ENCODE measurements around the gene DDX1. TPM values are rescaled to one million over a fixed set of nuclear protein-coding genes. Genes with fewer than 3 reads are reported as not detected.

DDX1 gene
- total and polyA plus RNA-seq, 2 donors from 2014 or later, result 84.0 to 90.0 TPM

DNA sequence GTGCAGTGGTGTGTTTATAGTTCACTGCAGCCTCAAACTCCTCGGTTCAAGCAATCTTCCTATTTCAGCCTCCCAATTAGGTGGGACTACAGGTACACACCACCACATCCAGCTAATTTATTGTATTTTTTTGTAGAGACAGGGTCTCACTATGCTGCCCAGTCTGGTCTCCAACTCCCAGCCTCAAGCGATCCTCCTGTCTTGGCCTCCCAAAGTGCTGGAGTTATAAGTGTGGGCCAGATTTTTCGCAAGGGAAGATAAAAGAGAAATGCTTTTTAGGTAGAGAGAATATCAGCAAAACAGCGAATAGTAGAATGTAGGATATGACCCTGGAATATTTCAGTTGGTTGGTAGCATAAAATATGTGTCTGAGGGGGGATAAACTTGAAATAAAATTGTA is 4.3 kb downstream of the DDX1 start:
- TF ChIP-seq, protein P1, sequence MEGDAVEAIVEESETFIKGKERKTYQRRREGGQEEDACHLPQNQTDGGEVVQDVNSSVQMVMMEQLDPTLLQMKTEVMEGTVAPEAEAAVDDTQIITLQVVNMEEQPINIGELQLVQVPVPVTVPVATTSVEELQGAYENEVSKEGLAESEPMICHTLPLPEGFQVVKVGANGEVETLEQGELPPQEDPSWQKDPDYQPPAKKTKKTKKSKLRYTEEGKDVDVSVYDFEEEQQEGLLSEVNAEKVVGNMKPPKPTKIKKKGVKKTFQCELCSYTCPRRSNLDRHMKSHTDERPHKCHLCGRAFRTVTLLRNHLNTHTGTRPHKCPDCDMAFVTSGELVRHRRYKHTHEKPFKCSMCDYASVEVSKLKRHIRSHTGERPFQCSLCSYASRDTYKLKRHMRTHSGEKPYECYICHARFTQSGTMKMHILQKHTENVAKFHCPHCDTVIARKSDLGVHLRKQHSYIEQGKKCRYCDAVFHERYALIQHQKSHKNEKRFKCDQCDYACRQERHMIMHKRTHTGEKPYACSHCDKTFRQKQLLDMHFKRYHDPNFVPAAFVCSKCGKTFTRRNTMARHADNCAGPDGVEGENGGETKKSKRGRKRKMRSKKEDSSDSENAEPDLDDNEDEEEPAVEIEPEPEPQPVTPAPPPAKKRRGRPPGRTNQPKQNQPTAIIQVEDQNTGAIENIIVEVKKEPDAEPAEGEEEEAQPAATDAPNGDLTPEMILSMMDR (IDR thresholded peaks at IDR 0.05; ENCODE audit: borderline replicate concordance, extremely low read depth, insufficient read depth), result no peak
- Histone ChIP-seq H3K27me3 (ENCODE audit: control insufficient read depth, insufficient read depth, low read length) (no peaks in the 10 kb centered on the region), H3K9ac (ENCODE audit: low read length in 3 of 3) (no peak overlapping the region), H3K9me3 (ENCODE audit: control insufficient read depth in 2 of 3, insufficient read depth in 1 of 3, low read length in 3 of 3) (no peaks in the 10 kb centered on the region), H3K4me1 (ENCODE audit: control insufficient read depth in 2 of 3, insufficient read depth in 2 of 3, low read depth in 1 of 3, low read length in 3 of 3) (peaks cover 0 to 10% (median 2%) of the 10 kb centered on the region in 3 donors), H3K27ac (ENCODE audit: low read depth in 2 of 2, low read length in 2 of 2) (no peak overlapping the region), H3K4me3 (ENCODE audit: low read length in 3 of 3) (no peak overlapping the region), H3K36me3 (ENCODE audit: control insufficient read depth in 2 of 3, insufficient read depth in 3 of 3, low read length in 3 of 3) (peaks cover 11 to 34% (median 23%) of the 10 kb centered on the region in 3 donors)
- no peak for DNase-seq
- intact Hi-C loops (cut with DNase I), result no loop called here
- no peak for FAIRE-seq

DNA sequence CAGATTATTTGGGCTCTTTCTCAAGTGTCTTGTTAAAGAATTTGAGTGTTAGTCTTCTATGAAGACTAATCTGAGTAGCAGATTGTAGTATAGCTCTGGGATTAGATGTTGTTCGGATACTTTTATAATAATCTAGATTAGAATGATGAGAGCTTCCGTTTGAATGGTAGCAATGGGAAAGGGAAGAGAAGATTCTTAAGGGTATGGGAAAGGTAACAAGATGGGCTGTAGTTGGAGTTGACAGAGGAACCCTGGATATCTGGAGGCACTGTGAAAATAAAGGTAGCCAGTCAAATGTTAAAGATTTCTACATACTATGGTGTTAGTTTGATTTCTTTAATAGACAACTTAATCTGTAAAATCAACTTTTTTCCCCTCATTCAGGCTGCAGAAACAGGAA is 4.7 kb downstream of the DDX1 start:
- intact Hi-C loops (cut with DNase I), result no loop called here
- no peak overlapping the region for H3K4me3 ChIP-seq (ENCODE audit: low read length in 3 of 3)
- H3K36me3 ChIP-seq (ENCODE audit: control insufficient read depth in 2 of 3, insufficient read depth in 3 of 3, low read length in 3 of 3), result peaks cover 13 to 38% (median 26%) of the 10 kb centered on the region in 3 donors
- no peak overlapping the region for H3K27ac ChIP-seq (ENCODE audit: low read depth in 2 of 2, low read length in 2 of 2)
- no peak for FAIRE-seq
- TF ChIP-seq, protein P1 (IDR thresholded peaks at IDR 0.05; ENCODE audit: borderline replicate concordance, extremely low read depth, insufficient read depth), result no peak
- H3K9ac ChIP-seq (ENCODE audit: low read length in 3 of 3), result no peak overlapping the region
- DNase-seq, result no peak
- H3K4me1 ChIP-seq (ENCODE audit: control insufficient read depth in 2 of 3, insufficient read depth in 2 of 3, low read depth in 1 of 3, low read length in 3 of 3), result peaks cover 0 to 10% (median 2%) of the 10 kb centered on the region in 3 donors
- H3K9me3 ChIP-seq (ENCODE audit: control insufficient read depth in 2 of 3, insufficient read depth in 1 of 3, low read length in 3 of 3), result no peaks in the 10 kb centered on the region
- H3K27me3 ChIP-seq (ENCODE audit: control insufficient read depth, insufficient read depth, low read length), result no peaks in the 10 kb centered on the region

DNA sequence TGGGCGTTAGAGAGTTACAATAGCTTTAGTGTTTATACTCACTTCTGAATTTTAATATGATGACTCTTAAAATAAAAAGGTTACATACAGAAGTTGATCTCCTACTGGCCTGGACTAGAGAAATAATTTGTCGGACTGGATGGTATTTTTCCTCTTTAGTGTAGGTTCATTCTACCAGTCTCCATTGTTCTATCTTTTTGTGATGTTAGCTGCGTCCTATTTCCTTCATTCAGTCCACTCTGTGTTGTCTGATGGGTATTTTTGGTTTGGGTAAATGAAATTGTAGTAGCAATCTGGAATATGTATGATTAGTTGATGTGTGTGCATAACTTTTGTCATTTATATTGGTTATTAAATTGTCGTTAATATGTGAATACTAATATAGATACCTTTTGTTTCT is 5.3 kb downstream of the DDX1 start:
- no peak overlapping the region for H3K4me3 ChIP-seq (ENCODE audit: low read length in 3 of 3)
- peaks cover 0 to 10% (median 2%) of the 10 kb centered on the region in 3 donors for H3K4me1 ChIP-seq (ENCODE audit: control insufficient read depth in 2 of 3, insufficient read depth in 2 of 3, low read depth in 1 of 3, low read length in 3 of 3)
- no peaks in the 10 kb centered on the region for H3K9me3 ChIP-seq (ENCODE audit: control insufficient read depth in 2 of 3, insufficient read depth in 1 of 3, low read length in 3 of 3)
- H3K27ac ChIP-seq (ENCODE audit: low read depth in 2 of 2, low read length in 2 of 2), result no peak overlapping the region
- H3K36me3 ChIP-seq (ENCODE audit: control insufficient read depth in 2 of 3, insufficient read depth in 3 of 3, low read length in 3 of 3), result peaks cover 13 to 44% (median 26%) of the 10 kb centered on the region in 3 donors
- TF ChIP-seq, protein P1 (IDR thresholded peaks at IDR 0.05; ENCODE audit: borderline replicate concordance, extremely low read depth, insufficient read depth), result no peak
- H3K27me3 ChIP-seq (ENCODE audit: control insufficient read depth, insufficient read depth, low read length), result no peaks in the 10 kb centered on the region
- no peak overlapping the region for H3K9ac ChIP-seq (ENCODE audit: low read length in 3 of 3)
- no peak for DNase-seq
- intact Hi-C loops (cut with DNase I), result no loop called here
- FAIRE-seq, result no peak

DNA sequence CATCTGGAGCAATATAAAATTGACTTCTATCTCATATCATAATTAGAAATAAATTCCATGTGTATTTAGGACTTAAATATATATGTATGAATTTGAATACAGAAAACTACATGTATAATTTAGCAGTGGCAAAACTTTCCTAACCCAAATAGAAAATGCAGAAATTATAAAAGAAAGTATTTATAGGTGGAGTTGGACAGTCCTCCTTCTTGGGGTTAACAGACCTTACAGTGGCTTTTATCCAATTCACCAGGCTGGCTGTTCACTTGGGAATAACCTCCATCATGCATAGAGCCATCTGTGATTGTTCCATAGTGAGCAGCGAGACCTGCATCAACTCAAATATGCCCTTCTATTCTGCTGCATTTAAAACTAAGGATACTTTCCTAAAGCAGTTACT is 8.3 kb downstream of the DDX1 start:
- no peak for DNase-seq
- Histone ChIP-seq H3K4me1 (ENCODE audit: control insufficient read depth in 2 of 3, insufficient read depth in 2 of 3, low read depth in 1 of 3, low read length in 3 of 3) (no peaks in the 10 kb centered on the region), H3K36me3 (ENCODE audit: control insufficient read depth in 2 of 3, insufficient read depth in 3 of 3, low read length in 3 of 3) (peaks cover 25 to 73% (median 46%) of the 10 kb centered on the region in 3 donors), H3K4me3 (ENCODE audit: low read length in 3 of 3) (no peak overlapping the region), H3K27ac (ENCODE audit: low read depth in 2 of 2, low read length in 2 of 2) (no peak overlapping the region), H3K27me3 (ENCODE audit: control insufficient read depth, insufficient read depth, low read length) (no peaks in the 10 kb centered on the region), H3K9me3 (ENCODE audit: control insufficient read depth in 2 of 3, insufficient read depth in 1 of 3, low read length in 3 of 3) (no peaks in the 10 kb centered on the region), H3K9ac (ENCODE audit: low read length in 3 of 3) (no peak overlapping the region)
- no peak for FAIRE-seq
- intact Hi-C loops (cut with DNase I), result no loop called here
- TF ChIP-seq, protein P1 (IDR thresholded peaks at IDR 0.05; ENCODE audit: borderline replicate concordance, extremely low read depth, insufficient read depth), result no peak

Measured in kidney (tissue), 14 donors.